Measurements from ENCODE around the gene APBA1.

APBA1 gene

GRCh38 chr9:69392826-69393225 is 279.3 kb downstream of the APBA1 start:
- no peak for FAIRE-seq

GRCh38 chr9:69391946-69392345 is 280.2 kb downstream of the APBA1 start:
- no peak for FAIRE-seq

GRCh38 chr9:69391487-69391886 is 280.7 kb downstream of the APBA1 start:
- no peak for FAIRE-seq

GRCh38 chr9:69389437-69389995 is 282.7 kb downstream of the APBA1 start:
- FAIRE-seq = no peak

- FAIRE-seq = no peak
Observed at GRCh38 chr9:69388596-69388995, 283.6 kb downstream of the APBA1 start.

GRCh38 chr9:69386651-69387050 is 285.5 kb downstream of the APBA1 start:
- FAIRE-seq = no peak

- FAIRE-seq = no peak
Observed at GRCh38 chr9:69385581-69386033, 286.6 kb downstream of the APBA1 start.

GRCh38 chr9:69382135-69382534 is 290.0 kb downstream of the APBA1 start:
- FAIRE-seq = no peak

GRCh38 chr9:69380811-69381210 is 291.4 kb downstream of the APBA1 start:
- no peak for FAIRE-seq

GRCh38 chr9:69380301-69380700 is 291.9 kb downstream of the APBA1 start:
- FAIRE-seq = no peak

- no peak for FAIRE-seq
Observed at GRCh38 chr9:69379270-69379982, 292.7 kb downstream of the APBA1 start.

GRCh38 chr9:69377981-69378380 is 294.2 kb downstream of the APBA1 start:
- FAIRE-seq = no peak

Measured in A204.1 (cell line).